ENCODE results near the gene G2E3.

DNA sequence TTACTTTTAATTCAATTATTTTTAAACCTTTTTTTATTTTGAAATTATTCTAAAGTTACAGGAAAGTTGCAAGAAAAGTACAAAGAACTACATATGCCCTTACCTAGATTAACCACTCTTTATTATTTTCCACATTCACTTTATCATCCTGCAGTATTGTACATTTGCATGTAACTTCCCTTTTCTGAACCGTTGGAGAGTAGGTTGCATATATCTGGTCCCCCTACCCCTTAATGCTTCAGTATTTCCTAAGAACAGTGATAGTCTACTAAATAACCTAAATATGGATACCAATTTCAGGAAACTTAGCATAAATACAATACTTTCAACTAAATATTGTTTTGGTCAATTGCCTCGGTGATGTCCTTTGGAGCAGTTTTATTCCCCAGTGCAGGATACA lies 15.0 kb downstream of the G2E3 start:
- TF ChIP-seq ZFP3 (CRISPR knock-in tag; IDR thresholded peaks at IDR 0.05): no peak
- TF ChIP-seq ZNF70 (CRISPR knock-in tag; IDR thresholded peaks at IDR 0.05): no peak
- TF ChIP-seq OSR1 (CRISPR knock-in tag; IDR thresholded peaks at IDR 0.05): no peak
- no peak for TF ChIP-seq ZNF565 (CRISPR knock-in tag; conservative IDR thresholded peaks at IDR 0.05; ENCODE audit: low read depth)
- no peak for TF ChIP-seq ZFP30 (CRISPR knock-in tag; IDR thresholded peaks at IDR 0.05)
